Glomerular visceral epithelial cell (primary cell): Measurements from ENCODE around the gene SLCO3A1.
"Not testable (repeated sequence)": the region's sequence is repeated elsewhere in the genome, so short reads cannot be mapped to it uniquely, and the experiment has no call there.

Source experiments
- DNase-seq: peaks from one replicate; pipeline ENCODE4 v3.0.0-alpha.2; 2016; ENCODE audit errors: extremely low spot score

SLCO3A1 gene

GRCh38 chr15:92035551-92035950, 182.0 kb downstream of the SLCO3A1 start:
- no peak for DNase-seq

- DNase-seq, result no peak
Observed at GRCh38 chr15:92035961-92036360, 182.5 kb downstream of the SLCO3A1 start.

GRCh38 chr15:92037491-92037890, 184.0 kb downstream of the SLCO3A1 start:
- DNase-seq, result no peak

GRCh38 chr15:92040350-92040749, 186.8 kb downstream of the SLCO3A1 start:
- DNase-seq, result no peak

GRCh38 chr15:92041371-92041770, 187.9 kb downstream of the SLCO3A1 start:
- no peak for DNase-seq

- DNase-seq, result no peak
Observed at GRCh38 chr15:92043283-92043682, 189.8 kb downstream of the SLCO3A1 start.

- DNase-seq, result no peak
Observed at GRCh38 chr15:92044203-92044909, 190.8 kb downstream of the SLCO3A1 start.

GRCh38 chr15:92047900-92048299, 194.4 kb downstream of the SLCO3A1 start:
- no peak for DNase-seq

GRCh38 chr15:92048739-92049138, 195.2 kb downstream of the SLCO3A1 start:
- DNase-seq, result no peak

GRCh38 chr15:92049290-92049989, 195.9 kb downstream of the SLCO3A1 start:
- DNase-seq, result no peak

- DNase-seq, result no peak
Observed at GRCh38 chr15:92050220-92050898, 196.9 kb downstream of the SLCO3A1 start.

- DNase-seq, result no peak
Observed at GRCh38 chr15:92051716-92052115, 198.2 kb downstream of the SLCO3A1 start.

GRCh38 chr15:92053753-92054316, 200.3 kb downstream of the SLCO3A1 start:
- no peak for DNase-seq

GRCh38 chr15:92056875-92057274, 203.4 kb downstream of the SLCO3A1 start:
- DNase-seq, result no peak

- DNase-seq, result no peak
Observed at GRCh38 chr15:92059036-92059970, 205.8 kb downstream of the SLCO3A1 start.

- DNase-seq, result not testable (repeated sequence)
Observed at GRCh38 chr15:92059971-92060311, 206.4 kb downstream of the SLCO3A1 start.

GRCh38 chr15:92061511-92062195, 208.1 kb downstream of the SLCO3A1 start:
- DNase-seq, result no peak

- DNase-seq, result no peak
Observed at GRCh38 chr15:92062505-92062904, 209.0 kb downstream of the SLCO3A1 start.

GRCh38 chr15:92068121-92068520, 214.6 kb downstream of the SLCO3A1 start:
- DNase-seq, result no peak

- DNase-seq, result peak; percentile 2
Observed at GRCh38 chr15:92069308-92070250, 216.1 kb downstream of the SLCO3A1 start.
